ENCODE measurements around the gene SPINK1. TPM values are rescaled to one million over a fixed set of nuclear protein-coding genes. Genes with fewer than 3 reads are reported as not detected.
A peak's percentile ranks its signal among the peaks of the same experiment; 100 is the strongest.

SPINK1 gene
- total and polyA plus RNA-seq, 2 experiments from 2014 or later, result 0.82 TPM; not detected in 1

DNA sequence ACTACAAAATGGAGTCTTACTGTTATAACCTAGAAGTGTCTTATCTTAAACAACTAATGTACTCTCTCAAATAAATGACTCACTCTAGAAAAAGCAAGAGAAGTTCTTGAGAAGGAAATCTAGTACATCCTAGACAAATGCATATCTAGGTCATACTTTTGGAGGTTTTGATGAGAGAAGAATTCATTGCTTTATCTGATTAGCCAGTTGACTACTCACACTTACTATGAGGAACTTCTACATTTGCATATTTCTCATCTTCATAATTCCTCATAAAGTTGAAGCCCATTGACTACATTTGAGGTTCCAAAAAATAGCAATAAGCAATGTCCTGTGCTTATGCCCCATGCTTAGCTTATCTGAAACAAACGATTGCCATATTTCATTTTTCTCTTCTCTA is 51.8 kb downstream of the SPINK1 start:
- H3K27ac Mint-ChIP-seq, result 0 out of 2 replicates have a peak overlapping the region, but pooled peaks have one; percentile 64
- ATAC-seq, result no peak
- no peak for DNase-seq (ENCODE audit: low spot score)
- Histone ChIP-seq H3K9me2 (ENCODE audit: insufficient read depth) (no peaks in the 10 kb centered on the region), H2AFZ (no peak overlapping the region), H4K20me1 (replicated peaks; ENCODE audit: insufficient read depth) (no peaks in the 10 kb centered on the region), H3K27ac (ENCODE audit: low read depth) (0 out of 2 replicates have a peak overlapping the region, but pooled peaks have one; percentile 99), H3K36me3 (ENCODE audit: insufficient read depth) (no peaks in the 10 kb centered on the region), H3K4me3 (peak overlapping the region; percentile 84), H3K4me2 (peak overlapping the region; percentile 91), H3F3A (replicated peaks; ENCODE audit: low read depth) (no peaks in the 10 kb centered on the region; the same call in 1 of the 2 replicates), H3K79me2 (replicated peaks; ENCODE audit: insufficient read depth) (peaks cover 74% of the 10 kb centered on the region), H3K4me1 (ENCODE audit: insufficient read depth) (peaks cover 34% of the 10 kb centered on the region), H3K27me3 (ENCODE audit: insufficient read depth) (no peaks in the 10 kb centered on the region)
- H3K36me3 Mint-ChIP-seq (ENCODE audit: low read depth), result peaks cover 21% of the 10 kb centered on the region
- TF ChIP-seq CTCF (conservative IDR thresholded peaks at IDR 0.05; ENCODE audit: low read depth in 2 of 2) (no peak), ETS1 (IDR thresholded peaks at IDR 0.05) (no peak), ZNF331 (CRISPR knock-in tag; IDR thresholded peaks at IDR 0.05; ENCODE audit: low read depth) (no peak), EZH2phosphoT487 (IDR thresholded peaks at IDR 0.05; ENCODE audit: unreplicated experiment) (no peak), STAT1 (IDR thresholded peaks at IDR 0.05; ENCODE audit: unreplicated experiment) (no peak), NANOG (IDR thresholded peaks at IDR 0.05; ENCODE audit: borderline replicate concordance) (no peak), EZH2 (IDR thresholded peaks at IDR 0.05; ENCODE audit: low read depth, unreplicated experiment) (no peak), JUNB (IDR thresholded peaks at IDR 0.05; ENCODE audit: unreplicated experiment) (no peak), ZNF114 (CRISPR knock-in tag; IDR thresholded peaks at IDR 0.05) (no peak), CREB1 (CRISPR knock-in tag; IDR thresholded peaks at IDR 0.05; ENCODE audit: low read depth) (no peak), REST (IDR thresholded peaks at IDR 0.05; ENCODE audit: unreplicated experiment) (no peak), POLR2AphosphoS5 (IDR thresholded peaks at IDR 0.05; ENCODE audit: low read depth) (no peak)
- TF ChIP-seq, protein P1, sequence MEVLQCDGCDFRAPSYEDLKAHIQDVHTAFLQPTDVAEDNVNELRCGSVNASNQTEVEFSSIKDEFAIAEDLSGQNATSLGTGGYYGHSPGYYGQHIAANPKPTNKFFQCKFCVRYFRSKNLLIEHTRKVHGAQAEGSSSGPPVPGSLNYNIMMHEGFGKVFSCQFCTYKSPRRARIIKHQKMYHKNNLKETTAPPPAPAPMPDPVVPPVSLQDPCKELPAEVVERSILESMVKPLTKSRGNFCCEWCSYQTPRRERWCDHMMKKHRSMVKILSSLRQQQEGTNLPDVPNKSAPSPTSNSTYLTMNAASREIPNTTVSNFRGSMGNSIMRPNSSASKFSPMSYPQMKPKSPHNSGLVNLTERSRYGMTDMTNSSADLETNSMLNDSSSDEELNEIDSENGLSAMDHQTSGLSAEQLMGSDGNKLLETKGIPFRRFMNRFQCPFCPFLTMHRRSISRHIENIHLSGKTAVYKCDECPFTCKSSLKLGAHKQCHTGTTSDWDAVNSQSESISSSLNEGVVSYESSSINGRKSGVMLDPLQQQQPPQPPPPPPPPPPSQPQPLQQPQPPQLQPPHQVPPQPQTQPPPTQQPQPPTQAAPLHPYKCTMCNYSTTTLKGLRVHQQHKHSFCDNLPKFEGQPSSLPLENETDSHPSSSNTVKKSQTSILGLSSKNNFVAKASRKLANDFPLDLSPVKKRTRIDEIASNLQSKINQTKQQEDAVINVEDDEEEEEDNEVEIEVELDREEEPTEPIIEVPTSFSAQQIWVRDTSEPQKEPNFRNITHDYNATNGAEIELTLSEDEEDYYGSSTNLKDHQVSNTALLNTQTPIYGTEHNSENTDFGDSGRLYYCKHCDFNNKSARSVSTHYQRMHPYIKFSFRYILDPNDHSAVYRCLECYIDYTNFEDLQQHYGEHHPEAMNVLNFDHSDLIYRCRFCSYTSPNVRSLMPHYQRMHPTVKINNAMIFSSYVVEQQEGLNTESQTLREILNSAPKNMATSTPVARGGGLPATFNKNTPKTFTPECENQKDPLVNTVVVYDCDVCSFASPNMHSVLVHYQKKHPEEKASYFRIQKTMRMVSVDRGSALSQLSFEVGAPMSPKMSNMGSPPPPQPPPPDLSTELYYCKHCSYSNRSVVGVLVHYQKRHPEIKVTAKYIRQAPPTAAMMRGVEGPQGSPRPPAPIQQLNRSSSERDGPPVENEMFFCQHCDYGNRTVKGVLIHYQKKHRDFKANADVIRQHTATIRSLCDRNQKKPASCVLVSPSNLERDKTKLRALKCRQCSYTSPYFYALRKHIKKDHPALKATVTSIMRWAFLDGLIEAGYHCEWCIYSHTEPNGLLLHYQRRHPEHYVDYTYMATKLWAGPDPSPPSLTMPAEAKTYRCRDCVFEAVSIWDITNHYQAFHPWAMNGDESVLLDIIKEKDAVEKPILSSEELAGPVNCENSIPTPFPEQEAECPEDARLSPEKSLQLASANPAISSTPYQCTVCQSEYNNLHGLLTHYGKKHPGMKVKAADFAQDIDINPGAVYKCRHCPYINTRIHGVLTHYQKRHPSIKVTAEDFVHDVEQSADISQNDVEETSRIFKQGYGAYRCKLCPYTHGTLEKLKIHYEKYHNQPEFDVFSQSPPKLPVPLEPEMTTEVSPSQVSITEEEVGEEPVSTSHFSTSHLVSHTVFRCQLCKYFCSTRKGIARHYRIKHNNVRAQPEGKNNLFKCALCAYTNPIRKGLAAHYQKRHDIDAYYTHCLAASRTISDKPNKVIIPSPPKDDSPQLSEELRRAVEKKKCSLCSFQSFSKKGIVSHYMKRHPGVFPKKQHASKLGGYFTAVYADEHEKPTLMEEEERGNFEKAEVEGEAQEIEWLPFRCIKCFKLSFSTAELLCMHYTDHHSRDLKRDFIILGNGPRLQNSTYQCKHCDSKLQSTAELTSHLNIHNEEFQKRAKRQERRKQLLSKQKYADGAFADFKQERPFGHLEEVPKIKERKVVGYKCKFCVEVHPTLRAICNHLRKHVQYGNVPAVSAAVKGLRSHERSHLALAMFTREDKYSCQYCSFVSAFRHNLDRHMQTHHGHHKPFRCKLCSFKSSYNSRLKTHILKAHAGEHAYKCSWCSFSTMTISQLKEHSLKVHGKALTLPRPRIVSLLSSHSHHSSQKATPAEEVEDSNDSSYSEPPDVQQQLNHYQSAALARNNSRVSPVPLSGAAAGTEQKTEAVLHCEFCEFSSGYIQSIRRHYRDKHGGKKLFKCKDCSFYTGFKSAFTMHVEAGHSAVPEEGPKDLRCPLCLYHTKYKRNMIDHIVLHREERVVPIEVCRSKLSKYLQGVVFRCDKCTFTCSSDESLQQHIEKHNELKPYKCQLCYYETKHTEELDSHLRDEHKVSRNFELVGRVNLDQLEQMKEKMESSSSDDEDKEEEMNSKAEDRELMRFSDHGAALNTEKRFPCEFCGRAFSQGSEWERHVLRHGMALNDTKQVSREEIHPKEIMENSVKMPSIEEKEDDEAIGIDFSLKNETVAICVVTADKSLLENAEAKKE (CRISPR knock-in tag; IDR thresholded peaks at IDR 0.05), result no peak
- peak overlapping the region; percentile 91; the same call in 2 of the 3 replicates for H3K4me3 Mint-ChIP-seq
- peaks cover 42% of the 10 kb centered on the region for H3K4me1 Mint-ChIP-seq
- peaks cover 4% of the 10 kb centered on the region for H3K27me3 Mint-ChIP-seq (ENCODE audit: insufficient read depth, low read depth, poor library complexity)
- H3K9me3 Mint-ChIP-seq, result peaks cover 17% of the 10 kb centered on the region

All from GM23338 (cell line).